ENCODE measurements around the gene CDH26. TPM values are rescaled to one million over a fixed set of nuclear protein-coding genes. Genes with fewer than 3 reads are reported as not detected.

CDH26 gene
- total RNA-seq, 1 donor from 2014 or later: not detected

GRCh38 chr20:60043435-60043834, 85.2 kb downstream of the CDH26 start:
- Histone ChIP-seq H3K4me3 (no peak overlapping the region), H3K27ac (no peak overlapping the region), H3K9me3 (no peaks in the 10 kb centered on the region), H3K4me1 (no peaks in the 10 kb centered on the region), H3K36me3 (no peaks in the 10 kb centered on the region), H3K27me3 (no peaks in the 10 kb centered on the region)
- intact Hi-C loops (cut with DNase I): no loop called here
- no peak for TF ChIP-seq CTCF (IDR thresholded peaks at IDR 0.05)
- DNase-seq (ENCODE audit: low spot score in 2 of 2): peak in 1 of 2 donors; percentile 4

- no peak overlapping the region for H3K27ac ChIP-seq
- no peak overlapping the region for H3K4me3 ChIP-seq
- TF ChIP-seq CTCF (IDR thresholded peaks at IDR 0.05): no peak
- intact Hi-C loops (cut with DNase I): no loop called here
- H3K36me3 ChIP-seq: no peaks in the 10 kb centered on the region
- H3K27me3 ChIP-seq: no peaks in the 10 kb centered on the region
- peak in 1 of 2 donors; percentile 37 for DNase-seq (ENCODE audit: low spot score in 2 of 2)
- no peaks in the 10 kb centered on the region for H3K4me1 ChIP-seq
- H3K9me3 ChIP-seq: no peaks in the 10 kb centered on the region
Measured at GRCh38 chr20:60046011-60046413, 87.8 kb downstream of the CDH26 start.

GRCh38 chr20:60046436-60046835, 88.2 kb downstream of the CDH26 start:
- peak in 1 of 2 donors; percentile 38 for DNase-seq (ENCODE audit: low spot score in 2 of 2)
- Histone ChIP-seq H3K27me3 (no peaks in the 10 kb centered on the region), H3K4me3 (no peak overlapping the region), H3K4me1 (no peaks in the 10 kb centered on the region), H3K36me3 (no peaks in the 10 kb centered on the region), H3K27ac (no peak overlapping the region), H3K9me3 (no peaks in the 10 kb centered on the region)
- no peak for TF ChIP-seq CTCF (IDR thresholded peaks at IDR 0.05)
- intact Hi-C loops (cut with DNase I): no loop called here

GRCh38 chr20:60046860-60047259, 88.6 kb downstream of the CDH26 start:
- Histone ChIP-seq H3K36me3 (no peaks in the 10 kb centered on the region), H3K9me3 (no peaks in the 10 kb centered on the region), H3K27ac (no peak overlapping the region), H3K4me1 (no peaks in the 10 kb centered on the region), H3K27me3 (no peaks in the 10 kb centered on the region), H3K4me3 (no peak overlapping the region)
- peak in 1 of 2 donors; percentile 54 for DNase-seq (ENCODE audit: low spot score in 2 of 2)
- intact Hi-C loops (cut with DNase I): no loop called here
- no peak for TF ChIP-seq CTCF (IDR thresholded peaks at IDR 0.05)

- H3K36me3 ChIP-seq: no peaks in the 10 kb centered on the region
- H3K27ac ChIP-seq: no peak overlapping the region
- intact Hi-C loops (cut with DNase I): no loop called here
- H3K4me1 ChIP-seq: no peaks in the 10 kb centered on the region
- TF ChIP-seq CTCF (IDR thresholded peaks at IDR 0.05): no peak
- no peak for DNase-seq (ENCODE audit: low spot score in 2 of 2)
- no peak overlapping the region for H3K4me3 ChIP-seq
- no peaks in the 10 kb centered on the region for H3K9me3 ChIP-seq
- no peaks in the 10 kb centered on the region for H3K27me3 ChIP-seq
Measured at GRCh38 chr20:60048634-60049521, 90.7 kb downstream of the CDH26 start.
